Activated CD4-positive, alpha-beta T cell treated with anti-CD3 and anti-CD28 coated beads for 24 hours (primary cell): Measurements from ENCODE around the gene ALDH1A1.

ENCODE experiments used
- DNase-seq, 2 donors: peaks; one replicate each; pipeline ENCODE4 v3.0.0-alpha.2; 2020; ENCODE audit warnings: low read depth in 2 of 2

ALDH1A1 gene

DNA sequence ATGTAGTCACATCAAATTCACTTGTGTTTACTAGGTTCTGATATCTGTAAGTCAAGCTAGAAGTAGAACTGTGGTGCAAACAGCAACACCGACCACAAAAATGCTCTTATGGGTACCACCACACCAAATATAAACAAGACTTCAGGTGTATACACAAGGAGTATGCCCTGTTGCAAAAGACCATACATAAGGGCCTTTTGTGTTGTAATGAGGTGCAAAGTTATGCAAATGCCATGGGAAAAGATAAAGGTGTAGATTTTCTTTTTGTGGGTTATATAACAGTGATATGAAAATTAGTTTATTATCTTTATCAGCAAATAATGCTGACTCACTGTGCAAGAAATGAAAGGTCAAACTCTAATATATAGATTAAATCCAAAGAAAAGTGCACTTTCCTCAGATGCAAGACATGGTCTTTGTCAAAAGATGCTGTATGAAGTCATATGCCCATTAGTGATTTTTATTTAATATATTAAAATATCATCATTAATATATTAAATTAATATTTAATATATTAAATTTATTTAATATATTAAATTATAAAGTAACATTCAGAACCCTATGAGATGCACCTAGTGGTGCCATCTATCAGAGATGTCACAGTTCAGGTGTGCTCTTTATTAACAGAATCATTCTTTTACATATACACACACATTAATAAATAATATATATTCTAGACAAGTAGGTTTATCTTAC lies 26.7 kb upstream of the ALDH1A1 start:
- no peak for DNase-seq

DNA sequence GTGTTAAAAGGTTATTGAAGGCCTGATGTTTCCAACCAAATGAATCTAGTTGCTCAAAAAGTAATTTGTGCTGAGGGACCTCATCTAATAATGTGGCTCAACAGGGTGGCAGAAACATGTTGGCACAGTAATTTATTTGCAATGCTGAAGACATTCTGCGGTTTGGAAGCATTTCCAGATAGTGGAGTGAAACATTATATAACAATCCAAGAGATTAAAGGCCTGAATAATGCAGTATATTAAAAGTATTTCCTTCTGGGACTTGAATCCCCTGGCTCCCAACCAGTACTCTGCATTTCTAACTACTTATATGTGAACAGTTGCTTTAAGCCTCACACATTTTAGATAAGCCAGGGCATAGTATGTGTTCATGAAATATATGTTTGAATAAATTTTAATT lies 25.9 kb upstream of the ALDH1A1 start:
- DNase-seq, result no peak

DNA sequence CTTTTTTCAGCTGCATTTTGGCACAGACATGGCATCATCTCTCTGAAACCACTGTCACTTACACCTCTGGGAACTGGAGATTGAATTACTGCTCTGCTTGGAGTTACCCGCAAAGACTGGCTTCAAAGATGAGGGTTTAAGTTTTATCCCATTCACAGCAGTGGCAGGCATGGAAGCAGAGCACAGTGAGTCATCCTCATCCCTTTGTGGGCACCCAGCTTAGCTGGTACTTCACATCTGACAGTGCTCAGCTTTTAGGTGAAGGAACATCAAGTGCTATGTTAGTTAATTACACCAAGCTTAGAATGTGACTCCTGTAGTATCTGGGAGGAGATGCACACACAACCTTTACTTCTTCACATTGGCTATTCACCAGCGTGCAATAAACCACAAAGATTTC lies 24.8 kb upstream of the ALDH1A1 start:
- no peak for DNase-seq

DNA sequence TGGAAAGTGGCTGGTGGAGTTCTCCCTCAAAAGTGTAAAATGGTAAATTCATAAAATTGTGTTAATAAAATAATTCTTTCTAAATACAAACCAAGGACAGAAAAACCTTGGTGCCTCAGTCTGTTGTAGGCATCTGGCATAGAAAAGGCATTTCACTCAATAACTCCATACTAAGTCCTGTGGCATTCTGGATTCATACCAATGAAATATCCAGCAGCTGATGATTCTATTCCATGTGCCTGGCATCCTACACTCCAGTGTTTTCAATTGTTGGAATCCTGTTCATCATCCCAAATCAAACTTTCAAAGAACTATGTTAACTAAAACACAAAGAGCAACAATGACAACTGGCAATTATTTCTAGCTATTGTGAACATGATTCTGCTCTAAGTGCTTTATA lies 21.6 kb upstream of the ALDH1A1 start:
- DNase-seq, result no peak

DNA sequence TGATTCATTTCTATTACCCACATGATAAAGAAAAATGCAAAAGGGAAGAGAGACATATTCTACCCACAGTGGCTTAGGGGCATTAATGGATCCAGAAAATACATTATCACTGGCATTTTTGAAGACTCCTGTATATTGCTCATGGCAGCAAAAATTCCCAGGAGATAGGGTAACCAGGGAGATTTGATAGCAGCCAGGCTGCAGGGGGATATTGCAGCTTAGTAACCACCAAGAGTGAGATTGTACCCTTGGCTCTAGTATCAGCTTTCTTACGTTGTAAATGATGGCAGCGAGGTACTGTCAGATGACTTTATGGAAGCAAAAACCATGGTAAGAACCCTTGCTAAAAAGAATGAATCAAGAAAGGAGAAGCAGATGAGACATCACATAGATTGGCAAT lies 19.8 kb upstream of the ALDH1A1 start:
- no peak for DNase-seq

DNA sequence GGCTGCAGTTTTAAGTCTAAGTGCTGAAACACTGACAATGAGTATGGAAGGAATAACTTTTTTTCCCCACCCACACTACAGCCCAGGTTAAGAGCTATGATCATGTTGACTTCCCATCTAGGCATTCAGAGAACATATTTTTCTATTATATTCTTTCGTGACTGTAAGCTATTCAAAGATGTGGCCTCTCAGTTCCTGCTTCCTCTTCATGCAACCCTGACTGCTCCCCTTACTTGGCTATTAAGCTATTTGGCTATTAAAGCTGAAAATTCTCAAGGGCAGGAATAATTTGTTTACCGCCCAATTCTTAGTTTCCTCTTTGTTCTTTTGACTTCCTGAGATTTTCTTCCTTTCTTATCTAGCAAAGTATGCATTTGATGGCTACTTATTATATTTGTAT lies 18.6 kb upstream of the ALDH1A1 start:
- DNase-seq, result no peak

DNA sequence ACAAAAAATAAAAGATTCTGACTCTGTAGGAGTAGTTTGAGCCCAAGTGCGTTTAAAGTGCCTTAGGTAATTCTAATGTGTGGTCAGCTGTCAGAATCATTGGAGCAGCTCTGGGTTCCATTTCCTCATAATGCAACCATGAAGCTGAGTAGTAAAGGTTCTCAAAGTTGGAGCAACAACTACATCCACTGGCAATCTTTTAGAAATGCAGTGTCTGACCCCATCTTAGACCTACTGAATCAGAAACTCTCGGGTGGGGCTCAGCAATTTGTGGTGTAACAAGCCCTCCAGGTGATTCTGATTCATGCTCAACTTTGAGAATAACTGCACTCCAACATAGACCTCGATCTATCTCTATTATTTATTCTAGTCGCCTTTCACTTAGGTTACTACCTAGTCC lies 7.6 kb upstream of the ALDH1A1 start:
- DNase-seq, result no peak

DNA sequence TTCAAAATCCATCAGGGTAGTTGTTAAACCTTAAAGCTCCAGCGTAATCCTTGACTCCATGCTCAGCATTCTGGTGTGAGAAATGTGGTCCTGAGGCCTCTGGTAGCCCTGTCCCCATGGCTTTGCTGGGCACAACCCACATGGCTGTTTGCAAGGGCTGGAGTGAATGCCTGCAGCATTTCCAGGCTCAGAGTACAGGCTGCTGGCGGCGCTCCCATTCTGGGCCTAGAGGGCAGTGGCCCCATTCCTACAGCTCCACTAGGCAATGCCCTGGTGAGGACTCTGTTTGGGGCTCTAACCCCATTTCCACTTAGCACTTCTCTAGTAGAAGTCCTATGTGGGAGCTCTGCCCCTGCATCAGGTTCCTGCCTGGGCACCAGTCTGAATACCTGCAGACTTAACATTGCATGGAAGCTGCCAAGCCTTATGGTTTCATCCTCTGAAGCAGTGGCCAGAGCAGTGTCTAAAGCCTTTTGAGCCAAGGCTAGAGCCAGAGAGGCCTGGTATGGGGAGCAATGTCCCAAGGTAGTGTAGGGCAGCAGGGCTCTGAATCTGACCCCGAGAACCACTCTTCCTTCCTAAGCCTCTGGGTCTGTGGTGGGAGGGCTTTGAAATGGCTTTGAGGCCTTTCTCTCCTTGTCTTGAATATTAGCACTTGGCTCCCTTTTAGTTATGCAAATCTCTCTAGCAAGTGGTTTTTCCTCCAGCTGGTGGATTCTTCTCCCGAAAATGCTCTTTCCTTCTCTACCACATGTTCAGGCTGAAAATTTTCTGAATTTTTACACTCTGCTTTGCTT lies 5.8 kb upstream of the ALDH1A1 start:
- no peak for DNase-seq

DNA sequence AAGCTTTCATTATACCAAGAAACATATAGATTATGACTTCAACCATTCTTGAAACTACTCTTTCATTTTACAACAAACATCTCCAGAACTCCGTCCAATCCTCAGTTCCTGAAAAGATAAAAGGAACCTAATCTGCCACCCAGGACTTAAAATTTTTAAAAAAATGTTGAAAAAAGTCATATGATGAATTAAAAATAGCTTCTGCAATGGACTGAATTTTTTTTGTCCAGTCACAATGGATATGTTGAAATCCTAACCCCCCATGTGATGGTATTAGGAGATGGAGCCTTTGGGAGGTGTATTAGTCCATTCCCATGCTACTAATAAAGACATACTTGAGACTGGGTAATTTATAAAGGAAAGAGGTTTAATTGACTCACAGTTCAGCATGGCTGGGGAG lies 2.7 kb upstream of the ALDH1A1 start:
- no peak for DNase-seq

DNA sequence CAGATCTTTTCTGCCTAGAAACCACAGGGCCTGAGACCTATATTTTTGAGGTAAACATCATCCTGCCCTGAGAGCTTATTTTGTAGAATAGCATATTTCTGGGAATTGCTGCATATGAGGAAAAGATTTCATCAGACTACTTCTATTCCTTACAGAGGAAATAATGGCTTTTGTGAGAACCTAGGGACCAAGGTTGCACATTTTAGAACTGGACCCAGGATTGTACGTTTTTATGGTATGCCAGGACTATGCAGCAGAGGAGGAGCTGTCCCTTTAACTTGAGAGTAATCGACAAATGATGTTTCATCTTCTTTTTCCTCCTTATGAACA lies 2.2 kb upstream of the ALDH1A1 start:
- DNase-seq, result no peak

DNA sequence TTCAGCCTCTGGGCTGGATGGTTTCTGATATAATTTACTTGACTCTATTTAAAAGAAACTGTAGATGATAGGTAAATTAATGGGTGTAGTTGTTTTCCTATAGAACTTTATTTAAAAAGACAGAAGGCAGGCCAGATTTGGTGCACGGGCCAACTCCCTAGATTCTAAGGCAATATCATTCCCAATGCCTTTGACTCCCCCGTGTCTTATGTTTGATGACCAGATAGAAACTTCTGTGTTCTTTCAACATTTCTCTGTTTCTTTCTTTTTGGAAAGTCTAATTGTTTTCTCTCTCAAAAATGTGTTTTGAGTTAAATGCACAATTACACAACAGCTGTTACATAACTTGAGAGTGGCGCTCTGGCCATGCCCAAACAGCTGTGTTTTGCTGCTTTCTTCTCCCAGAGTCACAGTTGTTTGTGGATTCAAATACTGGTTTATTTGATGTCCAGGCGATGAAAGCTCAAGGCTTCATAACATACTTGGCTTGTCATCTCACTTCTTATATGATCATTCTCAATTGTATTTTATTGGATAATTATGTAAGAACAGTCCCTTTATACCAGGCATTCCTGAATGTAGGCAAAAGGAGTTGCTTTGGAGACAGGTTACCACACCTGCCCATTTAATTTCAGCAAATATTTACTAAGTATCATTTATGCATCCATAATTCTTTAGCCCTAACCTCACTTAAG lies 1.7 kb upstream of the ALDH1A1 start:
- DNase-seq, result no peak

DNA sequence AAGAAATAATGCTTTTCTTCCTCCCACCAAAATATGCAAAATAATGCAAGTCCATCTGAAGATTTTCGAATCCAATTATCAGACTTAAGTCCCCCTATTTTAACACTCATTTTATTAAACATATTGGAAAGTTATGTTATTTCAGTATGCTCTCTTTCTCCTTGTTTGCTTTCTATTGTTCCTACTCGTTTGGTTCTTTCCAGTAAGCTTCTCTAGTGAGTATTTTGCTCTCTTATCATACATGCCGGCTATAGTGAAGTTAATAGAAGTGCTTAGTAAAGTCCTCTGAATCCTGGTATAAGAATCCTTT lies 517 bp downstream of the ALDH1A1 start:
- no peak for DNase-seq

DNA sequence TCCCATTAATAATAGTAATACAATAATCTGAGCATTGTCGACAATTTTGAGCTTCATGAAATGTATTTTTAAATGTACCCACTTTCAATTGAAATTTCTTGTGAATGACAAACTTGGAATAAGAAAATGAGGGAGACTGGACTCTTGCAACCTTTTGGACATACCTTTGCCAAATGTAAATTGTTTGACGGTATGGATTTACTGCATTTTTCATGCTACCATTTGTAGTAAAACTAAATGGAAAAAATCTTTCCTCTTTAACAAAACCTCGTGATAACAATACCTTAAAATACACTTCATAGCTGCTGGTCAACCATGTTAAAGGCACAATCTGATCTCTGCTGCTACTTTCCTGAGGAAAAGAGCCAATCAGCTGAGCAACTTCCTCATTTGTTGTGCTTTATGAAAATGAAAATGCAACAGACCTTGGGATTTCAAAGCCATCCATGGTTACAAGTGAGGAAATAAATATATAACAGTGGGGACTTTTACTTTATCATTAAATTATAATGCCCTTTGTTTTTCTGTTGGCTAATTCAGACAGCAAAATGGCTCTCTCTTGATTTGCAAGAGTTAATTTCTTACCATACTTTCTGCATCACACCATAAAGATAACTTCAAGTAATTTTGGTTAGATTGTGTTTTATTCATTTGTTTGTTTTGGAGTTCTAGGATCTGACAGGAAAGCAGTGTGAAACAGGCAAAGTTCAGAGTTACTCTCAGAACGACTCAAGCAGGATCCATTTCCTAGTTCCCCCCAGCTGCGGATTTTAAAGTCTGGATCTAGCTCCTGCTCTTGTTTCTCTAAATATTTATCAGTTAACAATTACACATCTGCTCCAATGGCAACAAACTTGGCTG lies 1.1 kb downstream of the ALDH1A1 start:
- no peak for DNase-seq

DNA sequence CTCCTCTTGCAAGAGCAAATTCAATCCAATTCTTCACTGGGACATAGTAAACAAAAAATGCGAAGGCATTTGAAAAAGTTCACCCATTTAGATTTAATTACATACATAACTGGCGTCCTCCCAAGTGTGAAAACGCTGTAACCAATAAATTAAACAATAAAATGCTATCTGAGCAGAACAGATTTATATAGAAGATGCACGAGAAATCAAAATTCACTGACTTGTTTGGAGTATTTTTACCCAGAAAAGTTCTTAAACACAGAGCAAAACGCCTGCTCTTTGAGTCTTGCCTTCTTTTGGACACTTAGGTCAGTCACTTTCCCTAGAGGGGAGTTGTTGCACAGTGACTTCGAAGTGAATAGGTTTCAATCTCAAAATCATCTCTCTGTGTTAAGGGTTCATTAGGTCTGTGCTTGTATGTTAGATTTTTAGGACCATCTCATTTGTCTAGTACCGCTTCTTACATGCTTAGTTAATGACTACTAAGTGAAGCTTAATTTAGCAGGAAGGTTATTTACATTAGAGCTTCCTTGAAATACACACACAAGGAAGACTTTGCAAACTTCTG lies 1.9 kb downstream of the ALDH1A1 start:
- DNase-seq, result no peak

DNA sequence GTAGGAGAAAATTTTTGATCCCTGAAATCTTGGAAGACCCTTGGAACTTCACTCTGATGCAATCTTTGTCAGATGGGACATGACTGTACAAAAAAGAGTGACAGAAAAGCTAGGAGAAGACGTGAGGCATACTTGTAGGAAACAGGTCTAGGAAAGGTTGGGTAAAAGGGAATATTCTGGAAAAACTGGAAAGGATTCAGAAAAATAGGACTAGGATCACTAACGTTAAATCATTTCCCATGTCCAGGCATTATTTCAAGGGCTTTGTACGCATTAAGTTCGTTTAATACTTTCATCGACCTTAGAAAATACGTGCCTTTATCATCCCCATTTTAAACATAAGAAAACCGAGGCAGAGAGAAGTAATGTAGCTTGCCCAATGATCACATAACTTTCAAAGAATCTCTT lies 2.9 kb downstream of the ALDH1A1 start:
- DNase-seq, result no peak

DNA sequence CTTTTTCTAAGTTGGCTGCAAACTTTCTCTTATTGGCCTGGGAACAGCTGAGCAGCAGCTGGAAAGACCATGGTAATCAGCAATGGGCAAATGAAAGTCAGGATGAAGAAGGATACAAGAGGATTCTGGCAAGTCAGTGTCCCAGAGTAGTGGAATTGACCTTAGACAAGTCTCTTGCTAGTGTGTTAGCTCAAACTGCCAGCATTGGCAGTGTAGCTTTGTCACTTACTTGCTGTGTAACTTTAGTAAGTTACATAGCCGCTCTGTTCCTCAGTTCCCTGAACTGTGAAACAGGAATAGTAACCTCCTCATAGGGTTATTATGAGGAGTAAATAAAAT lies 3.6 kb downstream of the ALDH1A1 start:
- DNase-seq, result no peak

DNA sequence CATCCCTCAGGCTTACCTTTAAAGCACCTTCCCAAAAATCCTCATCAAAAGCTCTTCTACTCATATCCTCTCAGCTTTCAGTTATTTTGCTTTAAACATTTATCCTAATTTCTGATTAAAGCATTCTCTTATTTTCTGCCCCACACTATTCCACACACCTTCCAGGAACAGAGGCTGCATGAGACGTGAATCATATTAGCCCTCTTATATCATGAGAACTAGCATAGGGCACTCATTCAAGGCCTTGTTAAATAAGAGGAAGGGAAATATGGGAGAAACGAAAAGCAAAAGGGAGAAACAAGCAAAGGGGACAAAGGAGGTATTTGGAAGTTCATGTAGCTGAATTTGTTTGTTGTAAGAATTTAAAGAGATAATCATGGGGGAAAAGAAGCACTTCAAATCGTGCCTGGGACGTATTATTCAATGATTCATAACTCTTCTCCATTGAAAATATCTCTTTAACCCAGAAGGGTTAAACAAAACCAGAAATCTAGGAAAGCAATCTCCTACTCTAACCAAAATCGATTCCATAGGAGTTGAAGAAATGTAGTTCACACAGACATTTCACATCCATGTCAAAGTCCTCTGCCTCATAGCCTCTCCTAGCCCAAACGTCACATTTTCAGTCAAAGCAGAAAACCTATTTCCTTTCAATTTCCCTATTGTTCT lies 4.1 kb downstream of the ALDH1A1 start:
- DNase-seq, result no peak

DNA sequence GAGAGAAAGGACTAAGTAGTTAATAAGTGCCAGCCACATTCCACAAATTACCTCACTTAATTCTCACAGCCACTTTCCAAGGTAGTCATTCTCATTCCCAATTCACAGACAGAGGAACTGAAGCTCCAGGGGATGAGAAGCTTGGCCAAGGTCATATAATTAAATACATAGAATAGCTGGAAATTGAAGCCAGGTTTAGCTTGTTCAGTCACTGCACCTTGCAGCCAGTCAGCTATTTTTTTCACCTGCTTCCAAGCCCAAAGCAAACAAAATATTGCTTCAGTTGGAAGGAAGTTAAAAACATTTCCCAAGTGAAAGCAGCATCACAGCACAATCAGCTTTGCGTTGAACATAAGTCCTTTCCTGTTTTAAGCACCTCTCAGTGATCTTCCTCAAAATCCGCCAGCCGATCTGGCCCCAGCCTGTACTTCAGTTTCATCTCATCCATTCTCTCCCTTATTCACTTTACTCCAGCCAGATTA lies 4.8 kb downstream of the ALDH1A1 start:
- DNase-seq, result no peak

DNA sequence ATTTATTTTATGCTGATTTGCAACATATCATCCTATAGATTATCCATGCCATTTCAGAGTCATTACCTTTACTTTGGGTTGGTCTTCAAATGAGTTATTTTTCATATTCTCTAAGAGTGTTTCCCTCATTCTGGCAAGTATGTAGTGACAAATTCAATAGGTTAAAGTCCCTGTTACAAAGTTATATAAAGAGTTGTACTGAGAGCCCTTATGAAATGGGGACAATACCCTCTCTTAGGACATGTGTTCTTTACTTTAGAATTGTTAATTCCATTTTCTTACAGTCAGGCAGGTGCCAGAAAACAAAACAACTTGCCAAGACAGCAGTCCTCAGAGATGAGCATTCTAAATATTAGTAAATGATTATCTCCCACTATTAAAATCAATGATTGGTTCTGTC lies 6.0 kb downstream of the ALDH1A1 start:
- DNase-seq, result no peak

DNA sequence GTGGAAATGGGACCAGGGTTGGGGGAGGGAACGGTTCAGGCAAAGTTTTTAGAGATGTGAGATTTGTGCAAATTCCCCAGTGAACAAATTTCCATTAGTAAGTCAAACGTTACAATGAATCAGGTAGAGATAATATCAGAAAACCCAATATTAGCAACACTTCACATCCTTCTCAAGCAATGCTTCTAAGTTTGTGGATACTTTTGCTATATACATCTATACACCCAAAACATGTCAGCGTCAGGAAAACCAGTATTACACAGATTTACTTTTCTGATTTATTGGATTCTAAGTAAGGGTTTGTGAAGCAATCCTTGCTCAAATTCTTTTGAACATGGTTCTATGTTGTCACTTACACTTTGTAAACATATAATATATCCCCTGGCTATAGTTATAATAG lies 6.5 kb downstream of the ALDH1A1 start:
- DNase-seq, result no peak

DNA sequence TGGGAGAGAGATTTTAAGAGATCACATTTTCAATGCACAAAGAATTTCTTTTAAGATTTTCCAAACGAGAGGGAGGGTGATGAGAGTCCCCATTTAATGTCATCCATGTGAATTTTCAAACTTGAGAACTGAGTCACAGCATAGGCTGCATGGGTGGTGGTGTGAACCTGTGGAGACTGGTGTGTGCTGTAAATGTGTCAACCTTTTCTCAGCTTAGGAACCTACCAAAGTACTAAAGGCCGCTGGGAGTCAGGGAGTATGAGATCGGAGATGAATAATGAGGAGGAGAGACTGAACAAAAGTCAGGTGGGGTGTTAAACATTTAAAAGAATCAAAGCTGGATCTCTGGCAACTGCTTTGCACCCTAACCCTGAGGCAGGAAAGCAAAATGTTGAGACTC lies 7.5 kb downstream of the ALDH1A1 start:
- no peak for DNase-seq
